Activated CD4-positive, alpha-beta T cell treated with anti-CD3 and anti-CD28 coated beads, Interleukin-10, Interleukin-2, amounts not matched to agents 100 ng/mL and 50 ng/mL, durations not matched to agents 16 hours and 8 hours (primary cell): Measurements from ENCODE around the gene MARF1.
"Not testable (repeated sequence)": the region's sequence is repeated elsewhere in the genome, so short reads cannot be mapped to it uniquely, and the experiment has no call there.

Experiments
- DNase-seq: peaks from one replicate; pipeline ENCODE4 v3.0.0-alpha.2; 2020

MARF1 gene

GRCh38 chr16:15643048-15643945 is at the start of gene MARF1:
Gene MARF1 (minus strand): TSS chr16:15643154. CDS start chr16:15639233, 3,921 bp downstream.
- DNase-seq, result peak; percentile 99

GRCh38 chr16:15692508-15692907 is 49.6 kb upstream of the MARF1 start:
- DNase-seq, result not testable (repeated sequence)

- no peak for DNase-seq
Observed at GRCh38 chr16:15691046-15691445, 48.1 kb upstream of the MARF1 start.

- no peak for DNase-seq
Observed at GRCh38 chr16:15690296-15690695, 47.3 kb upstream of the MARF1 start.

GRCh38 chr16:15689290-15689689 is 46.3 kb upstream of the MARF1 start:
- DNase-seq, result no peak

GRCh38 chr16:15686287-15686686 is 43.3 kb upstream of the MARF1 start:
- DNase-seq, result no peak

GRCh38 chr16:15682105-15682570 is 39.2 kb upstream of the MARF1 start:
- DNase-seq, result peak; percentile 65

GRCh38 chr16:15677447-15677846 is 34.5 kb upstream of the MARF1 start:
- no peak for DNase-seq

- DNase-seq, result no peak
Observed at GRCh38 chr16:15676506-15676905, 33.6 kb upstream of the MARF1 start.

- DNase-seq, result no peak
Observed at GRCh38 chr16:15674571-15674970, 31.6 kb upstream of the MARF1 start.

GRCh38 chr16:15672514-15673167 is 29.7 kb upstream of the MARF1 start:
- peak; percentile 85 for DNase-seq

- DNase-seq, result not testable (repeated sequence)
Observed at GRCh38 chr16:15672127-15672513, 29.2 kb upstream of the MARF1 start.

- no peak for DNase-seq
Observed at GRCh38 chr16:15671530-15672117, 28.7 kb upstream of the MARF1 start.

GRCh38 chr16:15667091-15667742 is 24.3 kb upstream of the MARF1 start:
- DNase-seq, result no peak

GRCh38 chr16:15665107-15665506 is 22.2 kb upstream of the MARF1 start:
- DNase-seq, result no peak

GRCh38 chr16:15660203-15660601 is 17.2 kb upstream of the MARF1 start:
- no peak for DNase-seq

- no peak for DNase-seq
Observed at GRCh38 chr16:15658556-15658955, 15.6 kb upstream of the MARF1 start.

GRCh38 chr16:15658149-15658548 is 15.2 kb upstream of the MARF1 start:
- no peak for DNase-seq

- DNase-seq, result not testable (repeated sequence)
Observed at GRCh38 chr16:15655561-15655960, 12.6 kb upstream of the MARF1 start.

GRCh38 chr16:15654591-15654990 is 11.6 kb upstream of the MARF1 start:
- no peak for DNase-seq

GRCh38 chr16:15653227-15653626 is 10.3 kb upstream of the MARF1 start:
- DNase-seq, result no peak

GRCh38 chr16:15652293-15653001 is 9.5 kb upstream of the MARF1 start:
- no peak for DNase-seq
